CD4-positive, alpha-beta T cell treated with Interleukin-12 subunit alpha and Interleukin-12 subunit beta, for 1 hour (primary cell): ENCODE data around the gene ACCSL.
A peak's percentile ranks its signal among the peaks of the same experiment; 100 is the strongest.

Experiments
- DNase-seq: peaks from one replicate; pipeline ENCODE4 v3.0.0-alpha.2; 2020

The ACCSL gene

GRCh38 chr11:44018829-44019228 lies 29.0 kb upstream of the ACCSL start:
- no peak for DNase-seq

- no peak for DNase-seq
These were observed 22.8 kb upstream of the ACCSL start for GRCh38 chr11:44024977-44025376.

GRCh38 chr11:44025727-44026126 lies 22.1 kb upstream of the ACCSL start:
- no peak for DNase-seq

- DNase-seq = no peak
These were observed 19.4 kb upstream of the ACCSL start for GRCh38 chr11:44028401-44028800.

- no peak for DNase-seq
These were observed 18.8 kb upstream of the ACCSL start for GRCh38 chr11:44028816-44029506.

GRCh38 chr11:44029507-44029845 lies 18.3 kb upstream of the ACCSL start:
- DNase-seq = no peak

GRCh38 chr11:44029977-44030911 lies 17.5 kb upstream of the ACCSL start:
- DNase-seq = no peak

GRCh38 chr11:44030996-44031395 lies 16.8 kb upstream of the ACCSL start:
- no peak for DNase-seq

GRCh38 chr11:44031549-44031948 lies 16.2 kb upstream of the ACCSL start:
- no peak for DNase-seq

- DNase-seq = no peak
These were observed 15.3 kb upstream of the ACCSL start for GRCh38 chr11:44032299-44033085.

- DNase-seq = no peak
These were observed 14.3 kb upstream of the ACCSL start for GRCh38 chr11:44033411-44033850.

- no peak for DNase-seq
These were observed 13.9 kb upstream of the ACCSL start for GRCh38 chr11:44033856-44034255.

- DNase-seq = no peak
These were observed 13.1 kb upstream of the ACCSL start for GRCh38 chr11:44034639-44035038.

GRCh38 chr11:44036811-44037657 lies 10.7 kb upstream of the ACCSL start:
- peak; percentile 16 for DNase-seq

GRCh38 chr11:44037658-44037998 lies 10.2 kb upstream of the ACCSL start:
- no peak for DNase-seq

GRCh38 chr11:44043157-44043556 lies 4.6 kb upstream of the ACCSL start:
- DNase-seq = no peak

GRCh38 chr11:44046182-44046581 lies 1.6 kb upstream of the ACCSL start:
- DNase-seq = no peak

GRCh38 chr11:44047298-44047697 lies 483 bp upstream of the ACCSL start:
- DNase-seq = no peak

GRCh38 chr11:44049832-44050231 lies 2.1 kb downstream of the ACCSL start:
- DNase-seq = no peak

GRCh38 chr11:44051171-44051570 lies 3.4 kb downstream of the ACCSL start:
- DNase-seq = no peak

- DNase-seq = no peak
These were observed 9.6 kb downstream of the ACCSL start for GRCh38 chr11:44057340-44057739.

- no peak for DNase-seq
These were observed 10.5 kb downstream of the ACCSL start for GRCh38 chr11:44058275-44058674.
